Osteocyte (in vitro differentiated cells): ENCODE measurements around the gene GINS2. TPM values are rescaled to one million over a fixed set of nuclear protein-coding genes. Genes with fewer than 3 reads are reported as not detected.

Source experiments
- DNase-seq: peaks from one replicate; pipeline ENCODE4 v3.0.0; 2021; ENCODE audit warnings: mixed read lengths; ENCODE audit not compliant: unreplicated experiment; ENCODE audit errors: extremely low spot score
- H3K27ac Mint-ChIP-seq: one replicate; pipeline ENCODE4 v1.8.0; 2021; ENCODE audit warnings: mild to moderate bottlenecking, mixed read lengths; ENCODE audit not compliant: unreplicated experiment
- H3K27me3 Mint-ChIP-seq: one replicate; pipeline ENCODE4 v1.8.0; 2021; ENCODE audit warnings: mixed read lengths; ENCODE audit not compliant: unreplicated experiment
- H3K36me3 Mint-ChIP-seq: one replicate; pipeline ENCODE4 v1.8.0; 2021; ENCODE audit warnings: mixed read lengths; ENCODE audit not compliant: unreplicated experiment
- H3K4me1 Mint-ChIP-seq: one replicate; pipeline ENCODE4 v1.8.0; 2021; ENCODE audit warnings: mixed read lengths; ENCODE audit not compliant: unreplicated experiment
- H3K4me3 Mint-ChIP-seq: one replicate; pipeline ENCODE4 v1.8.0; 2021; ENCODE audit warnings: mild to moderate bottlenecking, moderate library complexity, mixed read lengths; ENCODE audit not compliant: unreplicated experiment
- H3K9me3 Mint-ChIP-seq: one replicate; pipeline ENCODE4 v1.8.0; 2021; ENCODE audit warnings: mixed read lengths; ENCODE audit not compliant: unreplicated experiment
- total RNA-seq: library from RNA; stranded (reverse); gene quantifications from 2 replicates; pipeline ENCODE4 v1.2.1, GENCODE V29; 2021
- TF ChIP-seq, protein P1 (sequence below): fragments of 200-600 bp; sonication (generic); IDR thresholded peaks from 2 replicates; pipeline ENCODE4 v1.5.0; 2021; ENCODE audit warnings: antibody characterized with exemption, mild to moderate bottlenecking, moderate library complexity

The GINS2 gene
- total RNA-seq, 1 donor from 2014 or later: 5.7 TPM

DNA sequence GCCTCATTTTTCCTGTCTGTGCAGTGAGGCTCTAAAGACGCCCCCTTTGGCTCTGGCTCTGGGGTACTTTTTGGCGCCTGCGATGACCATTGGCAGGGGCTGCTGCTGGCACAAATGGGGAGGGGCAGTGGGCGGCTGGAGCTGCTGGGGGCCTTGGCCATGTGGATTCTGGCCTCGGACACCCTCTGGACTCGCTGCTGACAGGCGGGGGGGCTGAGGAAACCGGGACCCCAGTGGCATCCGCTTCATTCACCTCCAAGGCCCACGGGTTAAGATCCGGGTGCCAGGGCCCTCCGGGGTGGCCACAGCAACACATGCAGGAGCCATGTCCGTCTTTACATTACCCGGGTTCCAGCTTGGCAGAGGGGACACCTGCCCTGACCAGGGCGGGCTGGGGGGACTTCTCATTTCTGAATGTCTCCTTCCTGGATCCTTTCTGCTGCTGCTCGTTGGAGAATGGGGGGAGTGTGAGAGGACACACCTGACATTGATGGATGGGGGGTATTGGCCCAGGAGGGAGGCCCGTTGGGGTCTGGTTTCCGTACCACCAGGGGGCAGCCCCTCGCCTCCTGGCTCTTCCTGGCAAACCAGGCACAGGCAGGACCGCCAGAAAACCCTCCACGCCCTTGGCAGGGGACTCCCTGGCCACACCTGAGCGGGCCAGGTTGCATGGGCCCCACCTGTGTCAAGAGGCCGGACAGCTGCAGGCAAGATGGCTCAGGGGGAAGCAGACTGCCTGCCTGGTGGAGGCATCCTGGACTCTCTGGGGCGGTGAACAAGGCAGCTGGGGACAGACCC, 53.8 kb downstream of the GINS2 start:
- Mint-ChIP-seq H3K4me3 (no peak overlapping the region), H3K4me1 (no peaks in the 10 kb centered on the region), H3K9me3 (no peaks in the 10 kb centered on the region), H3K27ac (no peak overlapping the region), H3K27me3 (no peaks in the 10 kb centered on the region), H3K36me3 (no peaks in the 10 kb centered on the region)
- TF ChIP-seq, protein P1, sequence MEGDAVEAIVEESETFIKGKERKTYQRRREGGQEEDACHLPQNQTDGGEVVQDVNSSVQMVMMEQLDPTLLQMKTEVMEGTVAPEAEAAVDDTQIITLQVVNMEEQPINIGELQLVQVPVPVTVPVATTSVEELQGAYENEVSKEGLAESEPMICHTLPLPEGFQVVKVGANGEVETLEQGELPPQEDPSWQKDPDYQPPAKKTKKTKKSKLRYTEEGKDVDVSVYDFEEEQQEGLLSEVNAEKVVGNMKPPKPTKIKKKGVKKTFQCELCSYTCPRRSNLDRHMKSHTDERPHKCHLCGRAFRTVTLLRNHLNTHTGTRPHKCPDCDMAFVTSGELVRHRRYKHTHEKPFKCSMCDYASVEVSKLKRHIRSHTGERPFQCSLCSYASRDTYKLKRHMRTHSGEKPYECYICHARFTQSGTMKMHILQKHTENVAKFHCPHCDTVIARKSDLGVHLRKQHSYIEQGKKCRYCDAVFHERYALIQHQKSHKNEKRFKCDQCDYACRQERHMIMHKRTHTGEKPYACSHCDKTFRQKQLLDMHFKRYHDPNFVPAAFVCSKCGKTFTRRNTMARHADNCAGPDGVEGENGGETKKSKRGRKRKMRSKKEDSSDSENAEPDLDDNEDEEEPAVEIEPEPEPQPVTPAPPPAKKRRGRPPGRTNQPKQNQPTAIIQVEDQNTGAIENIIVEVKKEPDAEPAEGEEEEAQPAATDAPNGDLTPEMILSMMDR: peak; percentile 9
- no peak for DNase-seq

DNA sequence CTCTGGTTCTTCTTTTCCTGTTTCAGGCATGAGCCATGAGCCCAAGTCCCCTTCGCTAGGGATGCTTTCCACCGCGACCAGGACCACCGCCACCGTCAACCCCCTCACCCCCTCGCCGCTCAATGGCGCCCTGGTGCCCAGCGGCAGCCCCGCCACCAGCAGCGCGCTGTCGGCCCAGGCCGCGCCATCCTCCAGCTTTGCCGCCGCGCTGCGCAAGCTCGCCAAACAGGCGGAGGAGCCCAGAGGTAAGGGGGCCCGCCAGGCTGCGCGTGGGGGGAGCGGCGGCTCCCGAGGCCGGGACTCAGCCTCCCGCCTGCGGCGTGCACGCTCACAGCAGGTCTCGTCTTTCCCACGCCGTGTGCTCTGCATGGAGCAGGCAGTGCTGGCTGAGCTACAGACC, 54.9 kb downstream of the GINS2 start:
- TF ChIP-seq, protein P1: no peak
- peaks cover 4% of the 10 kb centered on the region for H3K36me3 Mint-ChIP-seq
- H3K27ac Mint-ChIP-seq: no peak overlapping the region
- no peak for DNase-seq
- H3K4me3 Mint-ChIP-seq: no peak overlapping the region
- no peaks in the 10 kb centered on the region for H3K9me3 Mint-ChIP-seq
- no peaks in the 10 kb centered on the region for H3K4me1 Mint-ChIP-seq
- no peaks in the 10 kb centered on the region for H3K27me3 Mint-ChIP-seq

GRCh38 chr16:85633438-85633743, 55.4 kb downstream of the GINS2 start:
- DNase-seq: no peak
- H3K4me3 Mint-ChIP-seq: no peak overlapping the region
- no peaks in the 10 kb centered on the region for H3K27me3 Mint-ChIP-seq
- H3K36me3 Mint-ChIP-seq: peaks cover 4% of the 10 kb centered on the region
- H3K9me3 Mint-ChIP-seq: no peaks in the 10 kb centered on the region
- TF ChIP-seq, protein P1: no peak
- no peak overlapping the region for H3K27ac Mint-ChIP-seq
- H3K4me1 Mint-ChIP-seq: no peaks in the 10 kb centered on the region

- Mint-ChIP-seq H3K9me3 (no peaks in the 10 kb centered on the region), H3K4me1 (no peaks in the 10 kb centered on the region), H3K27ac (no peak overlapping the region), H3K36me3 (peaks cover 4% of the 10 kb centered on the region), H3K4me3 (no peak overlapping the region), H3K27me3 (no peaks in the 10 kb centered on the region)
- TF ChIP-seq, protein P1: no peak
- no peak for DNase-seq
These were observed 55.9 kb downstream of the GINS2 start for GRCh38 chr16:85632709-85633437.

GRCh38 chr16:85631802-85632393, 56.9 kb downstream of the GINS2 start:
- no peak for DNase-seq
- Mint-ChIP-seq H3K27ac (no peak overlapping the region), H3K9me3 (no peaks in the 10 kb centered on the region), H3K4me1 (no peaks in the 10 kb centered on the region), H3K27me3 (no peaks in the 10 kb centered on the region), H3K36me3 (peaks cover 4% of the 10 kb centered on the region), H3K4me3 (no peak overlapping the region)
- TF ChIP-seq, protein P1: no peak
